Measurements from ENCODE around the gene ARID1B.

- TF ChIP-seq, protein P1, sequence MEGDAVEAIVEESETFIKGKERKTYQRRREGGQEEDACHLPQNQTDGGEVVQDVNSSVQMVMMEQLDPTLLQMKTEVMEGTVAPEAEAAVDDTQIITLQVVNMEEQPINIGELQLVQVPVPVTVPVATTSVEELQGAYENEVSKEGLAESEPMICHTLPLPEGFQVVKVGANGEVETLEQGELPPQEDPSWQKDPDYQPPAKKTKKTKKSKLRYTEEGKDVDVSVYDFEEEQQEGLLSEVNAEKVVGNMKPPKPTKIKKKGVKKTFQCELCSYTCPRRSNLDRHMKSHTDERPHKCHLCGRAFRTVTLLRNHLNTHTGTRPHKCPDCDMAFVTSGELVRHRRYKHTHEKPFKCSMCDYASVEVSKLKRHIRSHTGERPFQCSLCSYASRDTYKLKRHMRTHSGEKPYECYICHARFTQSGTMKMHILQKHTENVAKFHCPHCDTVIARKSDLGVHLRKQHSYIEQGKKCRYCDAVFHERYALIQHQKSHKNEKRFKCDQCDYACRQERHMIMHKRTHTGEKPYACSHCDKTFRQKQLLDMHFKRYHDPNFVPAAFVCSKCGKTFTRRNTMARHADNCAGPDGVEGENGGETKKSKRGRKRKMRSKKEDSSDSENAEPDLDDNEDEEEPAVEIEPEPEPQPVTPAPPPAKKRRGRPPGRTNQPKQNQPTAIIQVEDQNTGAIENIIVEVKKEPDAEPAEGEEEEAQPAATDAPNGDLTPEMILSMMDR (IDR thresholded peaks at IDR 0.05; ENCODE audit: borderline replicate concordance, extremely low read depth, low read length, poor library complexity, severe bottlenecking), result no peak
- TF ChIP-seq EZH2 (IDR thresholded peaks at IDR 0.05; ENCODE audit: borderline replicate concordance, low read depth, low read length, severe bottlenecking), result no peak
Measured at GRCh38 chr6:157225575-157225995, 448.4 kb downstream of the ARID1B start.

All from DND-41 (cell line).